ENCODE measurements around the gene ZFR2.

- no peak for TF ChIP-seq CTCF (IDR thresholded peaks at IDR 0.05)
- no peak for TF ChIP-seq POLR2A (IDR thresholded peaks at IDR 0.05; ENCODE audit: low read depth)
Observed at GRCh38 chr19:3773814-3774515, 94.9 kb downstream of the ZFR2 start.
